Mesothelial cell of epicardium (in vitro differentiated cells): ENCODE data around the gene SELENOI. TPM values are rescaled to one million over a fixed set of nuclear protein-coding genes. Genes with fewer than 3 reads are reported as not detected.

ENCODE experiments used
- DNase-seq, 2 experiments: peaks; one replicate each; pipeline ENCODE4 v3.0.0; 2021; ENCODE audit warnings: low spot score in 2 of 2; ENCODE audit not compliant: unreplicated experiment in 2 of 2
- H3K27ac Mint-ChIP-seq: 2 replicates; pipeline ENCODE4 v1.8.0; 2021; ENCODE audit warnings: mixed read lengths
- H3K27me3 Mint-ChIP-seq: 2 replicates; pipeline ENCODE4 v1.8.0; 2021; ENCODE audit warnings: low read depth, mixed read lengths
- H3K36me3 Mint-ChIP-seq: 2 replicates; pipeline ENCODE4 v1.8.0; 2021; ENCODE audit warnings: mixed read lengths
- H3K4me1 Mint-ChIP-seq: 2 replicates; pipeline ENCODE4 v1.8.0; 2021; ENCODE audit warnings: mixed read lengths
- H3K4me3 Mint-ChIP-seq: 2 replicates; pipeline ENCODE4 v1.8.0; 2021; ENCODE audit warnings: mild to moderate bottlenecking, moderate library complexity, mixed read lengths
- H3K9me3 Mint-ChIP-seq: 2 replicates; pipeline ENCODE4 v1.8.0; 2021; ENCODE audit warnings: mixed read lengths
- CTCF ChIP-seq: fragments of 200-600 bp; sonication (generic); IDR thresholded peaks from one replicate; pipeline ENCODE4 v1.5.0; 2021; ENCODE audit warnings: antibody characterized with exemption; ENCODE audit not compliant: unreplicated experiment
- total RNA-seq: library from RNA; stranded (reverse); gene quantifications from 3 replicates; pipeline ENCODE4 v1.2.1, GENCODE V29; 2021

The SELENOI gene
- total RNA-seq, 1 donor from 2014 or later: 32.0 TPM

- Mint-ChIP-seq H3K36me3 (peaks cover 21% of the 10 kb centered on the region), H3K27me3 (no peaks in the 10 kb centered on the region), H3K4me1 (no peaks in the 10 kb centered on the region), H3K27ac (no peak overlapping the region), H3K4me3 (no peak overlapping the region), H3K9me3 (peaks cover 4% of the 10 kb centered on the region)
- no peak for DNase-seq
- TF ChIP-seq CTCF: no peak
Measured at GRCh38 chr2:26382564-26382963, 36.6 kb downstream of the SELENOI start.

- Mint-ChIP-seq H3K9me3 (no peaks in the 10 kb centered on the region), H3K36me3 (peaks cover 8% of the 10 kb centered on the region), H3K4me3 (no peak overlapping the region), H3K4me1 (no peaks in the 10 kb centered on the region), H3K27ac (no peak overlapping the region), H3K27me3 (no peaks in the 10 kb centered on the region)
- DNase-seq: no peak
- no peak for TF ChIP-seq CTCF
Measured at GRCh38 chr2:26384183-26384582, 38.2 kb downstream of the SELENOI start.

GRCh38 chr2:26384597-26384996 lies 38.7 kb downstream of the SELENOI start:
- H3K27ac Mint-ChIP-seq: no peak overlapping the region
- no peaks in the 10 kb centered on the region for H3K4me1 Mint-ChIP-seq
- TF ChIP-seq CTCF: no peak

GRCh38 chr2:26387189-26387588 lies 41.2 kb downstream of the SELENOI start:
- peaks cover 8% of the 10 kb centered on the region for H3K36me3 Mint-ChIP-seq
- H3K4me1 Mint-ChIP-seq: no peaks in the 10 kb centered on the region
- H3K27me3 Mint-ChIP-seq: no peaks in the 10 kb centered on the region
- no peak for DNase-seq
- TF ChIP-seq CTCF: no peak
- H3K27ac Mint-ChIP-seq: no peak overlapping the region
- no peak overlapping the region for H3K4me3 Mint-ChIP-seq
- H3K9me3 Mint-ChIP-seq: no peaks in the 10 kb centered on the region

More at GRCh38 chr2:26384597-26384996, 38.7 kb downstream of the SELENOI start:
- no peak overlapping the region for H3K4me3 Mint-ChIP-seq
- DNase-seq: no peak
- H3K9me3 Mint-ChIP-seq: no peaks in the 10 kb centered on the region
- H3K27me3 Mint-ChIP-seq: no peaks in the 10 kb centered on the region
- H3K36me3 Mint-ChIP-seq: peaks cover 8% of the 10 kb centered on the region

- no peak overlapping the region for H3K4me3 Mint-ChIP-seq
- no peaks in the 10 kb centered on the region for H3K4me1 Mint-ChIP-seq
- no peaks in the 10 kb centered on the region for H3K36me3 Mint-ChIP-seq
- no peaks in the 10 kb centered on the region for H3K9me3 Mint-ChIP-seq
- H3K27ac Mint-ChIP-seq: no peak overlapping the region
- no peak for TF ChIP-seq CTCF
- no peak for DNase-seq
- H3K27me3 Mint-ChIP-seq: no peaks in the 10 kb centered on the region
Measured at GRCh38 chr2:26394694-26395093, 48.8 kb downstream of the SELENOI start.

- no peak for DNase-seq
- H3K27ac Mint-ChIP-seq: no peak overlapping the region
- TF ChIP-seq CTCF: no peak
Measured at GRCh38 chr2:26395394-26395793, 49.5 kb downstream of the SELENOI start.

More at GRCh38 chr2:26395394-26395793, 49.5 kb downstream of the SELENOI start:
- no peaks in the 10 kb centered on the region for H3K27me3 Mint-ChIP-seq
- H3K4me3 Mint-ChIP-seq: no peak overlapping the region
- H3K4me1 Mint-ChIP-seq: no peaks in the 10 kb centered on the region
- no peaks in the 10 kb centered on the region for H3K36me3 Mint-ChIP-seq
- H3K9me3 Mint-ChIP-seq: no peaks in the 10 kb centered on the region
